DMS53 treated with DMSO at 0.1 percent for 48 hours (cell line): ENCODE results near the gene BSDC1.

Source experiments
- DNase-seq: peaks from one replicate; lab custom pipeline; 2025; ENCODE audit not compliant: unreplicated experiment; lab: John Stamatoyannopoulos, UW

Gene BSDC1

DNA sequence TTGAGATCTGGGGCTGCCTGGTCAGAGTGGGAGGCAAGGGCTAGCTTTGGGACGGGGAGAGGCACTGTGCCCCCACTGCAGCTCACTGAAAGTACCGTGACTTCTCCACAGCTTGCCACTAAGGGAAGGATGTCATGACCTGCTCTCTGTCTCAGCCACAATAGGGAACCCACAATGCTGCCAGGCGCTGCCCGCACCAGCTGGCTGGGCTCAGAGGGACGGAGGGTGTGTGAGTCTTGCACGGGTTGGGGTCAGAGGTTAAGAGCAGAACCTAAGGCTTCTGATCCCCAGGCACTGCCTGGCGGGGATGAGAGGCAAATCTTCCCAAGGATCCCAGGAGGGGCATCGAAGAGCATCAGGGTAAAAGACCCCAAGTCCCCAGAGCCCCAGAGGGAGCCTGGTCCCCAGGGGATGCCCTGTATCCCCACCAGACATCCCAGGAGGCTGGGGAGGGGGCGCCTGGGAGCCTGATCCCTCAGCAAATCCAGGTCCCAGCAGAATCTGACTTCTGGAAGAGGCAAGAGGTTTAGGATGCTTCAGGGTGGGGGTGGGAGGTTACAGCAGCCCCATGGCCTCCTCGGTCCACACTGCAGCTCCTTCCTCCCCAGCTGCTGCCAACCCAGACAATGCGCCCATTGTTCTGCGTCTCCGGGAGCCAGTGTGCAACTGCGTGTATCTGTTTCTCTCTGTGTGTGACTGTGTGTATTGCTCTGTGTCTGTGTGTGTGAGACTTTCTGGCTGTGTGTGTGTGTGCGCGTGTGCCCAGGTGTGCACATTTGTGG, 56.2 kb downstream of the BSDC1 start:
- no peak for DNase-seq

DNA sequence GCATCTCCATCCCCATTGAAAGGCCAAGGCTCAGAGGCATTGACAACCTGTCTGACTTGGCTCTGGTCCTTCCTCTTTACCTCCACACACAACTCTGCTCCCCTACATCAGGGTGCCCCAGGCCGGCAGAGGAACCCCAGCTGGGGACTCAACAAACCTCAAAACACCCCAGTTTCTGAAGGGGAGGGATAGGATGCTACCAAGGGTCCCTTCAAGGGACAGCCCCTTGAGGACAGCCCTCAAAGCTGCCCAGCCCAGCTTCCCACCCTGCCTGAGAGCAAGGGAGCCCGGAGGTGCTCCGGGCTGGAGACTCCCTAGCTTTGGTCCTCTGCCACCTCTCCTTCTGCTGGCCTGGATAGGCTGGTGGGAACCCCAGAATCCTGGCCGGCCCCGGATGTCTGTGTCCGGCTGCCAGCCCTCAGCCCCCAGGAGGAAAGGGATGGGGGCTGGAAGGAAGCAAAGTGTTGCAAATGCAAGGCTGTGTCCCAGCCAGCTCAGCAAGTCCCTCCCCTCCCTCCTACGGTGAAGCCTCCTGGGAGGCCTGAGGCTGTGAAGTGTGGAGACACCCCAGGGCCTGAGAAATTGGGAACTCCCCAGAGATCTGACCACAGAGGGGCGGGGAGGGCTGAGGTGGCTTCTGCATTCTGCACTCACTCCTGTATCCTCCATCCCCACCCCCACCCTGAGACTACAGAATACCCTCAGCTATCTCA, 57.1 kb downstream of the BSDC1 start:
- no peak for DNase-seq

DNA sequence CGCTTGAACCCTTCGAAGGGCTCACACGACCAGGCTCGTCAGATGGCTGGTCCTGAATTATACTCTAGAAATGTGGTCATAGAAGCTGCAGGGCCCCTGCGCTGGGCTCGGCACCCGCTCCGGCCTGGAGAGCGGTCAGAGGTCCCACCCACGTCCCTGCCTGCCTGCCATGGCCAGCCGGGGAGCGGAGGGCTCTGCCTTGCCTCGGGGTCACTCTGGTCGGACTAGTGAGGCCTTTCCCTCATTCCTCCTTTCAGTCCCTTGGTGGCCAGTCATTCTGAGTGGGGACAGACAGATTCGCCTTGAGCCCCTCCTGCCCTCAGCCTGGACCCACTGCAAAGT, 57.7 kb downstream of the BSDC1 start:
- DNase-seq: no peak

DNA sequence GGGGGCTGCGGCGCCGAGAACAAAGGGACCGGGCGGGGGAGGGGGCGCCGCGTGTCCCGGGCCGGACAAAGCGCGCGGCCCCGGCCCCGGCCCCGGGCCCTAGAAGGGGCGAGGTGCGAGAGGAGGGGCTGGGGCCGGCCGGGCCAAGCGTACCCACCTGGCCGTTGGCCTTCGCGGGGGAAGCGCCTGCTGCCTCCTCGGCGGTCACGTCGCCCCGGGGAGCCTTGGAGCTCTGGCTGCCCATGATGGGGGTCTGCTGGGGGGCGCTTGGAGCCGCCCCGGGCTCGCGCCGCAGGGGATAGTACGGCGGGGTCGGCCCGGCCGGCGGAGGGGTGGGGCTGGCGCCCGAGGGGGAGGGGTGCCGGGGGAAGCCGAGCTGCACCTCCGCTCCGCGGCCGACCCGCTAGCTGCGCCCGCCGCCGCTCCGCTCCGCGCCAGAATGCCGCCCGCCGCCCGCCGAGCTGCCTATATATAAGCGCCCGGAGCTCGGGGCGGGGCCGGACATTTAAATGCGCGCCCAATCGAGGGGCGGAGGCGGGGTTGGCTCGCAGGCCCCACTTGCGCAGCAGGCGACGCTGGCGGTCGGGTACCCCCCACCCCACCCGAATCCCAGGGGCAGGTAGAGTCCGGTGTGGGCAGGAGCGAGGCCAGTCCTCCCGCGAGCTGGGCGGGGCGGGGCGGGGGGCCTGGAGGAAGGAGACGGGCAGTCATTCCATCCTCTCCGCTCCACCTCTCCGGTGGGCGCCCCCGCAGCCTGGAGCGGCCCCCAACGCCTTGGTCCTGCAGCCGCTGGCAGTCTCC, 58.3 kb downstream of the BSDC1 start, which contains the start of gene MARCKSL1:
TSS of gene MARCKSL1 (minus strand) at position 444 of the 801 bp plus-strand sequence. CDS start at position 244, 200 bp downstream.
- DNase-seq: peak; percentile 26

DNA sequence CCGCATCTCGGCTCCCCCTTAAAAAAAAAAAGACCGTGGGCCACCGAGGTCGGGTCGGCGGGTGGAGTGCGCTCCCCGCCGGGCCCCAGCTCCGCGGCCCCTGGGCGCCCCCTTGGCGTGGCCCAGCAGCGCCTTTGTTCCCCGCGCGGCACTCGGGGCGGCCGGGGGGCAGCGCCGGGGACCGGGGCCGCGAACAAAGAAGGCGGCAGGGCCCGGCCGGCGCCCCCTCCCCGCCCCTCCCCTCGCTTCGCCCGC, 58.8 kb downstream of the BSDC1 start:
- no peak for DNase-seq

DNA sequence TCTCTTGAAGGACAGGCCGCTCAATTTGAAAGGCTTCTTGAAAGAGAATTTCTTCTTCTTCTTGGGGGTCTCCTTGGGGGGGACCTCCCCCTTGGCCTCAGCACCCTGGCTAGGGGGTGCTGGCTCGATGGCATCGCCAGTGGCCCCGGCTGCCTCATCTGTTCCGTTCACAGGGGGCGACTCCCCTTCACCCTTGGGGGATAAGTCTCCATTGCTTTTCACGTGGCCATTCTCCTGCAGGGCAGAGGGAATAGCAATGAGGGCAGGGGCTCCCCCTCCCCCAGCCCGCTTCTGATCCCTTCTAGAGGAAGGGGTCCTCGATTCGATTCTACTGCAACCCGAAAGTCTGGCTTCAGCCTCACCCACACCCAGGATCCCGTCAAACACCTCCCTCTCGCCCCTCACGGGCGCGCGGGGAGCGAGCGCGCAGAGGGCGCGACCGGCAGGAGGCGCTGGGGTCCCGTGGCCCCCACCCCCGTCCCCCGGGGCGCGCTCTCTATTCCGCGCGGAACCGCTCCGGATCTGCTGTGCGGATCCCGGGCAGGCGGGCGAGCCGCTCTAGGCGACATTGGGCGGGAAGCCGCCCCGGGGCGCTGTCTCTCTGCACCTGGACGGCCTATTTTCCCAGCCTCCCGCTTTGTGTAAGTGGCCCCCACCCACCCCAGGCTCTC, 59.2 kb downstream of the BSDC1 start:
- DNase-seq: peak; percentile 17

DNA sequence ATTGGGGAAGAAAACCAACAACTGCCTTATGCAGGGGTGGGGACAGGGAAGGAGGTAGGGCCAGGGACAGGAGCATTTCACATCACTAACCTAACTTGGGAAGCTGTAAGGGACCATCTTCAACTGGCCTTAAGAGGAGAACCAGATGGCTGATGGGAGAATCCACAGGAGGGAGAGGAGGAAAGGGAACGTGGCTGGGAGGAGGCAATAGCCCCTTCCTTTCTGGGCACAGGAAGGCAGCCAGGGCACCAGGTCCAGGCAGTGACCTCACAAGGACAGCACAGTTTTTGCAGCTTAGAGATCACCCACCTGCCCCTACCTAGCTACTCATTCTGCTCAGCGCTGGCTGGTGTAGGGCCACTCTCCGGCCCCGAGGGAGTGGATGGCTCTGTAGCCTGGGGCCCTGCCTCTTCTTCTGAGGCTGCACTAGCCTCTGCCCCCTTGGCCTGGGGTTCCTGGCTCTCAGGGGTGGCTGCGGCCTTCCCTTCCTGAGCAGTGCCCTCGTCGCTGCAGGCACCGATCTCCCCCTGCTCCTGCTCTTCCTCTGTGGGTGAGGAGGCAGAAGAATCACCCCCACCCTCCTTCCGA, 59.9 kb downstream of the BSDC1 start:
- no peak for DNase-seq

DNA sequence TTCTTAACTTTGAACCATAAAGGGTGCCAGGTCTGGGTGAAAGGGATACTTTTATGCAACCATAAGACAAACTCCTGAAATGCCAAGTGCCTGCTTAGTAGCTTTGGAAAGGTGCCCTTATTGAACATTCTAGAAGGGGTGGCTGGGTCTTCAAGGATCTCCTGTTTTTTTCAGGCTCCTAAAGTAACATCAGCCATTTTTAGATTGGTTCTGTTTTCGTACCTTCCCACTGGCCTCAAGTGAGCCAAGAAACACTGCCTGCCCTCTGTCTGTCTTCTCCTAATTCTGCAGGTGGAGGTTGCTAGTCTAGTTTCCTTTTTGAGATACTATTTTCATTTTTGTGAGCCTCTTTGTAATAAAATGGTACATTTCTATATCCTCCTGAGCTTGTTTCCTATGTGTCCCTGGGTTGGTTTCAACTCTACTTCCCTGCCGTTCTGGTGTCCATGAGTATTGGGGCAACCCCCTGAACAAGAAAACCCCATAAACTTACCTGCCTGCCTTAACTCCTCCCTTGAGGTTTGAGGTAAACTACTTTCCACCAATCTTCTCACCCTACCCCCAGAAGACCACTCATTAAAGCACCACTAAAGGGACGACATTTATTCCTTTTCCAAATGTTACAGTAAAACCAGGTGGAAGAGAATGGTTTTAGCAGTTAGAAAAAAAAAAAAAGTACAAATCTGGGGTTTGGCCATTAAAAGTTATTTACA, 60.8 kb downstream of the BSDC1 start:
- no peak for DNase-seq

DNA sequence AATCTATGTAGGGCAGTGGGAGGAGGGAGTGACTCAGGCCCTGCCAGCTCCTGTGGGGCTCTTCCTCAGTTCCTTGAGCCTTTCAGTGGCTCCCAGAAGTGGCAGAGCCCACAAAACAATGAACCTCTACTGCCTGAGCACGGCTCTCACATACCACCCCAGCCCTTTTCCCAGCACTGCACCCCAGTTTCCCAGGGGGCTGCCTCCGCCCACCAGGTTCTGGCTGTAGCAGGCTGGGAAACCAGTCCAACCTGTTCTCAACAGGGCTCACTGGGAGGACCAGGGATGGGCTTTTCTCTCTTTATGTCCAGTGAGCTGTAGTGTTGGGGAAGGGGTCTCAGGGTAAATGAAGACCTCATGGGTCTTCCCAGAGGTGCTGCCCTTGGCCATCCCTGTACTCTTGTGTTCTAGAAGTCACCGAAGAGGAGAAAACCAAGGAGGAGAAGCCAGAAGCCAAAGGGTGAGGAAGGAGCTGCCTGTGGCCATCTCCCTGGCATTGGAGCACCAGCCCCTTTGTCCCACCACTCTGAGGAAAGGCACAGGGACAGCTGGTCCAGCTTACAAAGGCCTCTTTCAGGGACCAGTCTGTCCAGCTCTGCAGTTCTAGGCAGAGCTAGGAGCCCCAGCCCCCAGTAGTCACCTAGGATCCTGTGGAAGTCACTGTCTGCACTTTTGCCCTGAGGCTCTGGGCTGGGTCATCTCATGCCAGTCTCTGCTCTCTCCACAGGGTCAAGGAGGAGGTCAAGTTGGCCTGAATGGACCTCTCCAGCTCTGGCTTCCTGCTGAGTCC, 61.8 kb downstream of the BSDC1 start:
- peak; percentile 58 for DNase-seq

DNA sequence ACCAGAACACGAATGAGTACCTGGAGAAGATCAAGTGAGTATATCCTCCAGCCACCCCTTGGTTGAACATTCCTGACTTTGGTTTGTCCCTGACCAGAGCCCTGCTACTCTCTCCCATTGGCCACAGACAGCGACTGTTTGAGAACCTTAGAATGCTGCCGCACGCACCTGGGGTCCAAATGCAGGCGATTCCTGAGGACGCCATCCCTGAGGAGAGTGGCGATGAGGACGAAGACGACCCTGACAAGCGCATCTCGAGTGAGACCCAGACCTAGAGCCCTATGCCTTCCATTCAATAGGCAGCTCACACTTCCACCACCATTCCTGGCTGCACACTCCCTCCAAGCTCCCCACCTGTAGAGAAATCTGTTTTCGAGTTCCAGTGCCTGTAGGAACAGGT, 62.7 kb downstream of the BSDC1 start:
- no peak for DNase-seq

DNA sequence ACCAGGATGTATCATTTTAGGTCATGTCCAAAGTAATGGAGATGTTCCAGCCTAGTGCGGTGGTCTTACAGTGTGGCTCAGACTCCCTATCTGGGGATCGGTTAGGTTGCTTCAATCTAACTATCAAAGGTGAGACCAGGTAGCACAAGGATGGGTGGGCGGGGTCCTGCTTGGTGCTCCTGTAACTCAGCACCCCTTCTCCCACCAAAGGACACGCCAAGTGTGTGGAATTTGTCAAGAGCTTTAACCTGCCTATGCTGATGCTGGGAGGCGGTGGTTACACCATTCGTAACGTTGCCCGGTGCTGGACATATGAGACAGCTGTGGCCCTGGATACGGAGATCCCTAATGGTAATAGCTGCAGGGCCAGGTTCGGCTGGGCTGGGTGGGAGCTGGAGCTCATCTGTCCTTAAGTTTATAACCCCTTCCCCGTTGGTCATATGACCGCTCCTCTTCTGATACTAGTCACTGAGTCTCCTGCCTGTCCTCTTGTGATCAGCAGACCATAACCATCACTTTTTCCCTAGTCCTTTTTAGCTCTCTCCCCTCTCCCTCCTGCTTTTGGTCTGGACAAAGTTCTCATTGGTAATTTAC, 63.6 kb downstream of the BSDC1 start:
- DNase-seq: no peak

DNA sequence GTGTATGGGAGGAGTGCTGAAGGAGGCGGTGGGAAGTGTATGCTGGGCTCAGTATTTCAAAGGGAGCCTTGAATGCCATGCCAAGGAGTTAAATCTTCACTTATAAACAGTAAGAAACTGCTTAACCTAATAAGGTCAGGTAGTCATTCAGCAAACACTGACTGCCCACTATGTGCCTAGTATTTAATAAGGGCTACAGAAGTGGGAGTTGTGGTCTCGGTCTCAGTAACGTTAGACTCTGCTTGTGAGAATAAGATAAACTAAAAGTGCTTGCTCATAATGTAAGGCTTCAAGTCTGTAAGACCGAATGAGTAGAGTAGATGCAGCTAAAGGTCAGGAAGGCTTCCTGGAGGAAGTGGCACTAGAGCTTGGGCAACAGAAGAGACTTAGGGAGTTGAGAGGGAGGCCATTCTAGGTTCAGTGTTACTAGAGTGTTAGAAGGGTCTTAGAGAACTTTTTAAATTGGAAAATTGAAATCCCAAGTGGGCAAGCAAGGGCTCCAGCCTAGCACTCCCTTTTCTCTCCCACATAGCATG, 64.2 kb downstream of the BSDC1 start:
- no peak for DNase-seq

DNA sequence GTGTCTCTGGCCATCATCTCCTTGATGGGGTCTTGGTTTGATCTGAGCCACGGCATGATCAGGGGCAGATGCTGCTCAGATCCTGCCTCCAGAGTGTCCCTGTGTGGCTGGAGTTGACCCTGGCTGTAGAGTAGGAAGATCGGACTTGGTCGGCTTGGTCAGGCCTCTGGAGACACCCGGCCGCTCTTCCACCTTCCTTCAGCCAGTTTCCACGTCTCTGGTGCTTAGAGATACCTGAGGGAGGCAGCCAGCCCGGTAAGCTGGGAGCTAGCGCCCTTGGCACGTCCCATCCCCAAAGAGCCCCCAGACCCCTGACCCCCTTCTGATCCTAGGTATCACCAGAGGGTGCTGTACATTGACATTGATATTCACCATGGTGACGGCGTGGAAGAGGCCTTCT, 67.0 kb downstream of the BSDC1 start:
- DNase-seq: no peak

DNA sequence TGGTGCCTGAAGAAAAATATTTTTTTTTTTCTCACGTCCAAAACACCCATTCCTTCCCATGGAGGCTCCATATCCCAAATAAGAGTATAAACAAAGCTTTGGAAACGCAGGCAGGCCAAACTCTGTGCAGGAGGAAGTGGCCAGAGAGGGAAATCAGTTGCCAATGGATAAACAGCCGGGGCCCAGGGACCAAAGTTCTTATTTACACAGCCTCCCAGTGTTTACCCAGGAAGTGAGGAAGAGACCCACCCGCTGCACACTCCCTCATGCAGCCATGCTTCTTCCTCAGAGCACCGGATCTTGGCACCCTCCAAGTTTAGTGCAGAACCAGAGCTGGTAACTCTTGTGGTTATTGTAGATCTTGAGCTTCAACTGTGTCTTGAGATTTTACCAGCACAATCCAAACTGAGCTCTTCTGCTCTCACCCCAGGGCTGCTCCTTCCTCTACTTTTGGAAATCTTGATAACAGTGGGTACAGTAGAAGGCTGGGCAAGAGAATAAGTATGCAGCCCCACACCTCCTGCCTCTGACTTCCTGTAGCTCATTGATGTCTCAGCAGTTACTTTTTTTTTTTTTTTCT, 72.4 kb downstream of the BSDC1 start:
- DNase-seq: peak; percentile 83

DNA sequence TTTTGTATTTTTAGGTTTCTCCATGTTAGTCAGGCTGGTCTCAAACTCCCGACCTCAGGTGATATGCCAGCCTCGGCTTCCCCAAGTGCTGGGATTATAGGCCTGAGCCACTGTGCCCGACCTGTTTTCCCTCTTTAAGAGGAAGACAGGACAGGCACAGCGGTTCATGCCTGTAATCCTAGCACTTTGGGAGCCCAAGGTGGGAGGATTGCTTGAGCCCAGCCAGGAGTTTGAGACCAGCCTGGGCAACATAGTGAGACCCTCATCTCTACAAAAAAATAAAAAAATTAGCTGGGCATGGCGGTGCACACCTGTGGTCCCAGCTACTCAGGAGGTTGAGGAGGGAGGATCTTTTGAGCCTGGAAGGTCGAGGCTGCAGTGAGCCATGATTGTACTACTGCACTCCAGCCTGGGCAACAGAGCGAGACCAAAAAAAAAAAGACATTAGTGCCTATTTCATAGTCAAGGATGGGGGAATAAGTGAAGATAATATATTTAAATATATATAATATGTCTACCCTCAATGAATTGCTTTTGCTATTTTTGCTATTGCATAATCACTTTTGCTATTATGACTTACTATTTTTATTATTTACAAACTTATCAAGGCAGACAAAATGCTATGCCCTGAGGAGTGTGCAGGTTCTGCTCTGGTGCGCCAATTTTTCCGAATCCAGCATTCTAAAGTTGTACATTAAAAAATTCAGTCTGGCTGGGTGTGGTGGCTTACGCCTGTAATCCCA, 75.9 kb downstream of the BSDC1 start:
- no peak for DNase-seq

DNA sequence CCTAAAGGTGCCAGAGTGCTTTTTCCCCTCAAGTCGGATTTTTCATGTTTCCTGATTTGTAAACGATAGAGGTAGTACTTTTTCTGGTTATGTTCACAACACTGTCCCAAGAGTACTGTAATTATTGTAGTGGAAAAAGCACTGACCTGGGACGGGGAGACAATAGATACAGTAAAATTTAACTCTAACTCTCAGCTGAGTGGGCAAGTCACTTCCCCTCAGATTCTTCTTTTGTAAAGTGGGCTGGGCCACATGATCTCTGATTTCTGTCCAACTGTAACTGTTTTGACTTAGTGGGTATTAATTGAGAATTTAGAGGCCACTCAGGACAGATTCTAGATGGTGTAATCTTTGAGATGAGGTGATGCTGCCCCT, 77.4 kb downstream of the BSDC1 start:
- no peak for DNase-seq
